EL (cell line): ENCODE results near the gene TMEM45B.
"Not testable (repeated sequence)": the region's sequence is repeated elsewhere in the genome, so short reads cannot be mapped to it uniquely, and the experiment has no call there.

Source experiments
- DNase-seq: peaks from one replicate; pipeline ENCODE4 v3.0.0-alpha.2; 2016

TMEM45B gene

GRCh38 chr11:129853518-129854231 lies 38.0 kb downstream of the TMEM45B start:
- no peak for DNase-seq

GRCh38 chr11:129854232-129854805 lies 38.7 kb downstream of the TMEM45B start:
- DNase-seq: no peak

- no peak for DNase-seq
These were observed 39.4 kb downstream of the TMEM45B start for GRCh38 chr11:129855086-129855485.

GRCh38 chr11:129856036-129856435 lies 40.4 kb downstream of the TMEM45B start:
- DNase-seq: no peak

- DNase-seq: peak; percentile 97
These were observed 46.3 kb downstream of the TMEM45B start for GRCh38 chr11:129861702-129862522.

- no peak for DNase-seq
These were observed 49.2 kb downstream of the TMEM45B start for GRCh38 chr11:129864811-129865210.

GRCh38 chr11:129865701-129866100 lies 50.1 kb downstream of the TMEM45B start:
- no peak for DNase-seq

- no peak for DNase-seq
These were observed 50.7 kb downstream of the TMEM45B start for GRCh38 chr11:129866311-129866710.

- DNase-seq: not testable (repeated sequence)
These were observed 53.0 kb downstream of the TMEM45B start for GRCh38 chr11:129868626-129869025.

GRCh38 chr11:129871914-129872313 lies 56.3 kb downstream of the TMEM45B start:
- no peak for DNase-seq

GRCh38 chr11:129880311-129880710 lies 64.7 kb downstream of the TMEM45B start:
- no peak for DNase-seq

GRCh38 chr11:129881570-129882170 lies 66.0 kb downstream of the TMEM45B start:
- peak; percentile 33 for DNase-seq

- no peak for DNase-seq
These were observed 68.9 kb downstream of the TMEM45B start for GRCh38 chr11:129884581-129884980.

- DNase-seq: no peak
These were observed 69.7 kb downstream of the TMEM45B start for GRCh38 chr11:129885381-129885780.

- no peak for DNase-seq
These were observed 72.8 kb downstream of the TMEM45B start for GRCh38 chr11:129888451-129888850.

- peak; percentile 26 for DNase-seq
These were observed 78.9 kb downstream of the TMEM45B start for GRCh38 chr11:129894278-129895125.

GRCh38 chr11:129895126-129896041 lies 79.7 kb downstream of the TMEM45B start, which contains the start of gene NFRKB:
Gene NFRKB (minus strand): TSS chr11:129895578. CDS start chr11:129892849, 2,729 bp downstream.
- peak; percentile 74 for DNase-seq

- DNase-seq: no peak
These were observed 80.4 kb downstream of the TMEM45B start for GRCh38 chr11:129896062-129896461.

GRCh38 chr11:129905402-129905801 lies 89.8 kb downstream of the TMEM45B start:
- DNase-seq: no peak
